GM19468 (cell line): ENCODE data around the gene POP7.
"Not testable (repeated sequence)": the region's sequence is repeated elsewhere in the genome, so short reads cannot be mapped to it uniquely, and the experiment has no call there.

Experiments used
- ATAC-seq: cut with Tn5 transposase; IDR thresholded peaks from one replicate; pipeline ENCODE4 v1.9.1; 2021; ENCODE audit warnings: mild to moderate bottlenecking, moderate library complexity, moderate number of reproducible peaks; ENCODE audit not compliant: unreplicated experiment; ENCODE audit errors: extremely low read depth

The POP7 gene

GRCh38 chr7:100720671-100721504, 15.0 kb downstream of the POP7 start:
- no peak for ATAC-seq

DNA sequence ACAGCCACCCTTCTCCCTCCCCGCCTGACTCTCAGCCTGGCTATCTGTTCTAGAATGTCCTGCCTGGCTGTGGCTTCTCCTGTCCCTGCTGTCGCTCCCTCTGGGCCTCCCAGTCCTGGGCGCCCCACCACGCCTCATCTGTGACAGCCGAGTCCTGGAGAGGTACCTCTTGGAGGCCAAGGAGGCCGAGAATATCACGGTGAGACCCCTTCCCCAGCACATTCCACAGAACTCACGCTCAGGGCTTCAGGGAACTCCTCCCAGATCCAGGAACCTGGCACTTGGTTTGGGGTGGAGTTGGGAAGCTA, 15.5 kb downstream of the POP7 start:
- no peak for ATAC-seq

DNA sequence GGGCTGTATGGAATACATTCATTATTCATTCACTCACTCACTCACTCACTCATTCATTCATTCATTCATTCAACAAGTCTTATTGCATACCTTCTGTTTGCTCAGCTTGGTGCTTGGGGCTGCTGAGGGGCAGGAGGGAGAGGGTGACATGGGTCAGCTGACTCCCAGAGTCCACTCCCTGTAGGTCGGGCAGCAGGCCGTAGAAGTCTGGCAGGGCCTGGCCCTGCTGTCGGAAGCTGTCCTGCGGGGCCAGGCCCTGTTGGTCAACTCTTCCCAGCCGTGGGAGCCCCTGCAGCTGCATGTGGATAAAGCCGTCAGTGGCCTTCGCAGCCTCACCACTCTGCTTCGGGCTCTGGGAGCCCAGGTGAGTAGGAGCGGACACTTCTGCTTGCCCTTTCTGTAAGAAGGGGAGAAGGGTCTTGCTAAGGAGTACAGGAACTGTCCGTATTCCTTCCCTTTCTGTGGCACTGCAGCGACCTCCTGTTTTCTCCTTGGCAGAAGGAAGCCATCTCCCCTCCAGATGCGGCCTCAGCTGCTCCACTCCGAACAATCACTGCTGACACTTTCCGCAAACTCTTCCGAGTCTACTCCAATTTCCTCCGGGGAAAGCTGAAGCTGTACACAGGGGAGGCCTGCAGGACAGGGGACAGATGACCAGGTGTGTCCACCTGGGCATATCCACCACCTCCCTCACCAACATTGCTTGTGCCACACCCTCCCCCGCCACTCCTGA, 16.7 kb downstream of the POP7 start:
- no peak for ATAC-seq

- no peak for ATAC-seq
Observed at GRCh38 chr7:100723732-100724275, 17.9 kb downstream of the POP7 start.

DNA sequence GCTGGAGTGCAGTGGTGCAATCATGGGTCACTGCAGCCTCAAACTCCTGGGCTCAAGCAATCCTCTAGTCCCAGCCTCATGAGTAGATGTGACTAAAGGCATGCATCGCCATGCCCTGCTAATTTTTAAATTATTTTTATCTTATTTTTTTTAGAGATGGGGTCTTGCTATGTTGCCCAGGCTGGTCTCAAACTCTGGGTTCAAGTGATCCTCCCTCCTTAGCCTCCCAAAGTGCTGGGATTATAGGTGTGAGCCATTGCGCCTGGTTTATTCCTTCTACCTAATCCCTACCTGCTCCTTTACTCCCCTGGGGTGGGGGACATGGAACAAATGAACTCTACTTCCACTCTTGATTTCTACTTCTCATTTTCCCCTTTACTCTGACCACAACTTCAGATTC, 18.4 kb downstream of the POP7 start:
- not testable (repeated sequence) for ATAC-seq

DNA sequence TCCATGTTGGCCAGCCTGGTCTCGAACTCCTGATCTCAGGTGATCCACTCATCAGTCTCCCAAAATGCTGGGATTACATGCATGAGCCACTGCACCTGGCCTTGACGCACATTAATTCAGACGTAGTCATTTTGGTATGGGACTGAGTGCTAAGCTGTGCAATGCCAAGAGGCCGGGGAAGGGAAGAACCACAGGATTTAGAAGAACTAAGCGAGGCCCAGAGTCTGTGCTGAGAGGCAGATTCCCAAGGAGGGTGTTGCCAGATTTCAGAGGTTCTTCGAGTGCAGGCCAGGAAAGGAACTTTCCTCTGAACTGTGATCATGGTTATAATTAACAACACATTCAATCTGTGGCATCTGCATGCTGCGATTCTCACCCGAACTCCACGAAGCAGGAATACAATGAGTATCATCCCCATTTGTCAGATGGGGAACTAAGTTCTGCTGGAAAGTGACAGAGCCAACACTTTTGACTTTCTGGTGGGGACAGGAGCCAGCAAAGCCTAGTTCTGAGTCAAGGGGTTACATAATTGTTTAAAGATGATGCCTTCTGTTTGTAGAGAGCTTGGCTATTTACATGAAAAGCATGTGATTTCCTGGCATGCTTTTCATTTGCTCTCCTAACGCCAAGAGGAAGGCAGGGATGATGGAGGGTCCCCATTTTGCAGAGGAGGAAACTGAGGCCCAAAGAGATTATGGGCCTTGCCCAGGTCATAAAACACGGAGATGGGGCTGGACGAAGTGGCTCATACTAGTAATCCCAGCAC, 21.3 kb downstream of the POP7 start:
- ATAC-seq, result no peak

GRCh38 chr7:100728196-100728595, 22.3 kb downstream of the POP7 start:
- no peak for ATAC-seq

DNA sequence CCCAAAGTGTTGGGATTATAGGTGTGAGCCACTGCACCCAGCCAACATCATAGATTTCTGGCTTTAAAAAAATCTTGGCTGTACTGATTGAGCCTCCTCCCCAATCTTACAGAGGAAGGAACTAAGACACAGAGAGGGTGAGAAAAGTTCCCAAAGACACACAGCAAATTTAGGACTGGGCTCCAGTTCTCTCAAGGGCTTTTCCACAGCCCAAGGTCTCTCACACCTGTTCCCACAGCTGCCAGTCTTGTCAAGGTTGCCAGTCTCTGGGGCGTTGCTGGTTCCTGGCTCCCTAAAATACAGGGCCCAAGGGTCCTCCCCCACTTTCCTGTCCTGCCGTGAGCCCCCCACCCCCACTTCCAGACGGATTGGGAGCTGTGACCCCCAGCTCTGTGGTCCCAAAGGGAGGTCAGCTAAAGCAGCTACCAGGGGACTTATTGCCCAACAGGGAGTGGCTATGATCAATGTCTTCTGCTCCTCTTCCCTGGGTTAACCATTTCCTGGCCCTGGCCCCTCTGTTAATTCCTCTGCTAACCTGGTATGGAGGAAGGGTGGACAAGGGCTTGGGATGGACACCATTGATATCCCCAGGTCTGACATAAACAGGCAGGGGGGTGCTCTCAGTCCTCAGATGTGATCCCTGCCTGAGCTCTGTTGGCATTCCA, 24.3 kb downstream of the POP7 start:
- ATAC-seq, result no peak

- ATAC-seq, result no peak
Observed at GRCh38 chr7:100731937-100732636, 26.2 kb downstream of the POP7 start.

- no peak for ATAC-seq
Observed at GRCh38 chr7:100735730-100736129, 29.8 kb downstream of the POP7 start.

- ATAC-seq, result no peak
Observed at GRCh38 chr7:100736671-100737070, 30.8 kb downstream of the POP7 start.

DNA sequence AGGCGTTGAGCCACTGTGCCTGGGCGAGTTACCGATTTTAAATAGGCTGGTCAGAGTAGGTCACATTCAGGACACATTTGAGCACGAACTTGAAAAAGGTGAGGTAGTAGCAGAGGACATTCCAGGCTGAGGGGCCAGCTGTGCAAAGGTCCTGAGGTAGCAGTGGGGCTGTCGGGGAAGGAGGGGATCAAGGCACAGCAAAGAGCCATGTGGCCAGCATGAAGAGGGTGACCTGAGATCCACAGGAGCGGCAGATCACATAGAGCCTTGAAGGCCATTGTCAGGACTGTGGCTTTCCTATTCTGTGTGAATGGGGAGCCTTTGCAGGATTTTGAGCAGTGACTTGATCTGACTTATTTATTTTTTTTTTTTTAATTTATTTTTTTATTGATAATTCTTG, 34.0 kb downstream of the POP7 start:
- ATAC-seq, result no peak

GRCh38 chr7:100744605-100745004, 38.7 kb downstream of the POP7 start:
- ATAC-seq, result no peak

DNA sequence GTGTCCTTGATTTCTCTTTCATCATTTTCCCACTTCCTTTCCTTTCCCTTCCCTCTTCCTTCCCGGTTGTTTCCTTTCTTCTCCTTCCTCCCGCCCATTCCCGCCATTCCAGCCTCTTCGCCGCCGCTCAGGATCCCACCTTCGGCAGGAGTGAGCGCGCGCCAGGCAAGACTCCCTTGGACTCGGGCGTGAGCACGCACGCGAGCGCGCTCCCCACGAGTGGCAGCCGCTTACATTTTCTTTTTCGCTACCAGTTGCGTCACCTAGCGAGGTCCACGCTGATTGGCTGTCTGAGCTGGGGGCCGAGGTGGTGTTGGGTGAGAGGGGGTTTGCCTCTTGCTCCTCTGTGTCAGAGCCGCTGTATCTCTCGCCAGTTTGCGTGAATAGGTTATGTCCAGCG, 39.3 kb downstream of the POP7 start:
- ATAC-seq, result no peak

GRCh38 chr7:100752994-100753393, 47.1 kb downstream of the POP7 start:
- ATAC-seq, result no peak

DNA sequence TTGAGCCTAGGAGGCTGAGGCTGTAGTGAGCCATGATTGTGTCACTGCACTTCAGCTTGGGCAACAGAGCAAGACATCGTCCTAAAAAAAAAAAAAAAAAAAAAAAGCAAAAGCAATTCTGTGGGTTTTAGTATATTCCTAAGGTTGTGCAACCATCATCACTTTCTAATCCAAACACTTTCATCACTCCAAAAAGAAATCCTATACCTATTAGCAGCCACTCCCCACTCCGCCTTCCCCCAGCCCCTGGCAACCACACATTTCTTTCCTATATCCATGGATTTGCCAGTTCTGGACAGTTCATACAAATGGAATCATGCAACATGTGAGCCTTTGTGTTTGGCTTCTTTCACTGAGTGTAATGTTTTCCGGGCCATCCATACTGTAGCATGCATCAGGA, 47.8 kb downstream of the POP7 start:
- ATAC-seq, result no peak
